ENCODE results near the gene DLG1. TPM values are rescaled to one million over a fixed set of nuclear protein-coding genes. Genes with fewer than 3 reads are reported as not detected.

DLG1 gene
- total RNA-seq, 1 experiment from 2014 or later, result 90.2 TPM

- intact Hi-C loops (cut with micrococcal nuclease; ENCODE audit: unreplicated experiment), result no loop called here
- POLR2A ChIA-PET, result no interaction called here
- DNase-seq (ENCODE audit: low read depth, low spot score) (no peak), ATAC-seq (no peak)
- peaks cover 3% of the 10 kb centered on the region; the same call in 1 of the 2 replicates for H3K27me3 ChIP-seq (ENCODE audit: control insufficient read depth, insufficient read depth, low read length)
- no TSS peak for BruUV-seq (replicated peaks)
- CTCF ChIA-PET, result no interaction called here
- H3K4me1 ChIP-seq (ENCODE audit: control insufficient read depth, insufficient read depth, low read length), result no peaks in the 10 kb centered on the region
- H3K27ac ChIP-seq (ENCODE audit: low read length), result no peak overlapping the region
- H3K9me3 ChIP-seq (ENCODE audit: control insufficient read depth, insufficient read depth, low read depth, low read length), result no peaks in the 10 kb centered on the region
- in situ Hi-C loops (cut with HindIII; ENCODE audit: low pct_unique_long_range_greater_than_20kb, low sequenced_read_pairs), result no loop called here
- TF ChIP-seq POLR2AphosphoS5 (IDR thresholded peaks at IDR 0.05; ENCODE audit: low read depth, low read length), result no peak
- no peak overlapping the region for H3K4me3 ChIP-seq (ENCODE audit: low read depth in 2 of 2, low read length in 2 of 2)
- H3K36me3 ChIP-seq (ENCODE audit: control insufficient read depth, insufficient read depth, low read length), result no peaks in the 10 kb centered on the region
Observed at GRCh38 chr3:197328198-197328597, 29.8 kb upstream of the DLG1 start.

- intact Hi-C loops (cut with micrococcal nuclease; ENCODE audit: unreplicated experiment) (no loop called here), in situ Hi-C loops (cut with HindIII; ENCODE audit: low pct_unique_long_range_greater_than_20kb, low sequenced_read_pairs) (no loop called here)
- H3K9me3 ChIP-seq (ENCODE audit: control insufficient read depth, insufficient read depth, low read depth, low read length), result no peaks in the 10 kb centered on the region
- ChIA-PET CTCF (no interaction called here), POLR2A (no interaction called here)
- no peak overlapping the region for H3K4me3 ChIP-seq (ENCODE audit: low read depth in 2 of 2, low read length in 2 of 2)
- no peaks in the 10 kb centered on the region for H3K4me1 ChIP-seq (ENCODE audit: control insufficient read depth, insufficient read depth, low read length)
- ATAC-seq (no peak), DNase-seq (ENCODE audit: low read depth, low spot score) (no peak)
- TF ChIP-seq POLR2AphosphoS5 (IDR thresholded peaks at IDR 0.05; ENCODE audit: low read depth, low read length) (no peak), TCF7L2 (IDR thresholded peaks at IDR 0.05; ENCODE audit: low read depth, low read length) (no peak), REST (IDR thresholded peaks at IDR 0.05; ENCODE audit: insufficient read depth in 1 of 2, low read depth in 2 of 2, low read length in 1 of 2) (no peak), SIN3A (IDR thresholded peaks at IDR 0.05; ENCODE audit: borderline replicate concordance, insufficient read depth, low read depth, low read length) (no peak), CTCF (IDR thresholded peaks at IDR 0.05) (no peak)
- BruUV-seq (replicated peaks), result no TSS peak
- peaks cover 3% of the 10 kb centered on the region; the same call in 1 of the 2 replicates for H3K27me3 ChIP-seq (ENCODE audit: control insufficient read depth, insufficient read depth, low read length)
- H3K36me3 ChIP-seq (ENCODE audit: control insufficient read depth, insufficient read depth, low read length), result no peaks in the 10 kb centered on the region
- H3K27ac ChIP-seq (ENCODE audit: low read length), result no peak overlapping the region
Observed at GRCh38 chr3:197327701-197328100, 29.3 kb upstream of the DLG1 start.

GRCh38 chr3:197325773-197326172 lies 27.4 kb upstream of the DLG1 start:
- intact Hi-C loops (cut with micrococcal nuclease; ENCODE audit: unreplicated experiment) (no loop called here), in situ Hi-C loops (cut with HindIII; ENCODE audit: low pct_unique_long_range_greater_than_20kb, low sequenced_read_pairs) (no loop called here)
- POLR2A ChIA-PET, result no interaction called here
- CTCF ChIA-PET, result no interaction called here
- Histone ChIP-seq H3K9me3 (ENCODE audit: control insufficient read depth, insufficient read depth, low read depth, low read length) (no peaks in the 10 kb centered on the region), H3K4me1 (ENCODE audit: control insufficient read depth, insufficient read depth, low read length) (no peaks in the 10 kb centered on the region), H3K27me3 (ENCODE audit: control insufficient read depth, insufficient read depth, low read length) (peaks cover 3% of the 10 kb centered on the region; the same call in 1 of the 2 replicates), H3K36me3 (ENCODE audit: control insufficient read depth, insufficient read depth, low read length) (no peaks in the 10 kb centered on the region), H3K27ac (ENCODE audit: low read length) (no peak overlapping the region), H3K4me3 (ENCODE audit: low read depth in 2 of 2, low read length in 2 of 2) (no peak overlapping the region)
- TF ChIP-seq REST (IDR thresholded peaks at IDR 0.05; ENCODE audit: insufficient read depth in 1 of 2, low read depth in 2 of 2, low read length in 1 of 2), result no peak
- no peak for TF ChIP-seq SIN3A (IDR thresholded peaks at IDR 0.05; ENCODE audit: borderline replicate concordance, insufficient read depth, low read depth, low read length)
- TF ChIP-seq POLR2AphosphoS5 (IDR thresholded peaks at IDR 0.05; ENCODE audit: low read depth, low read length), result no peak
- TF ChIP-seq CTCF (IDR thresholded peaks at IDR 0.05), result no peak
- no peak for TF ChIP-seq TCF7L2 (IDR thresholded peaks at IDR 0.05; ENCODE audit: low read depth, low read length)
- no TSS peak for BruUV-seq (replicated peaks)
- ATAC-seq (no peak), DNase-seq (ENCODE audit: low read depth, low spot score) (no peak)
